ENCODE data around the gene MC2R. TPM values are rescaled to one million over a fixed set of nuclear protein-coding genes. Genes with fewer than 3 reads are reported as not detected.

The MC2R gene
- total RNA-seq, 1 experiment from 2014 or later, result not detected

DNA sequence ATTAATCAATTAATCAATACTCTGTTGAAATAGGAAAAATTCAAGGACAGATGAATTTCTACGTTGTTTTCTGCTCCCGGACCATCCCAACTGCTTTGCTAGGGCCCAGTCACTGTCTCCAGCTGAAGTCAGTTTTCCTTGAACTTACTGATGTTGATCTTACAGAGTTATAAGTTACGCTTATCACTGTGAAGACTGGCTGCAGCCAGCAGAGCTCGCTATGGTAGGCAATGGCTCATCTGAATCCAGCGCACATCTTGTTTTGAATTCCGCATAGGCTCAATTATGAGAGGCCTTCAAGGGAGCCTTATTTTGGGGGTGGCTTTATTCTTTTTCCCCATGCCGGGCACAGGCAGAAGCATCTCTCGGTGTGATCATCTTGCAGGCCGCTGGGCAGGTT is 2.7 kb downstream of the MC2R start:
- no peak for DNase-seq
- Histone ChIP-seq H3K27me3 (ENCODE audit: control insufficient read depth, insufficient read depth, low read length) (no peaks in the 10 kb centered on the region), H3K36me3 (replicated peaks; ENCODE audit: control insufficient read depth, insufficient read depth, low read length) (no peaks in the 10 kb centered on the region), H3K4me3 (ENCODE audit: insufficient read depth, low read depth, low read length) (no peak overlapping the region)

DNA sequence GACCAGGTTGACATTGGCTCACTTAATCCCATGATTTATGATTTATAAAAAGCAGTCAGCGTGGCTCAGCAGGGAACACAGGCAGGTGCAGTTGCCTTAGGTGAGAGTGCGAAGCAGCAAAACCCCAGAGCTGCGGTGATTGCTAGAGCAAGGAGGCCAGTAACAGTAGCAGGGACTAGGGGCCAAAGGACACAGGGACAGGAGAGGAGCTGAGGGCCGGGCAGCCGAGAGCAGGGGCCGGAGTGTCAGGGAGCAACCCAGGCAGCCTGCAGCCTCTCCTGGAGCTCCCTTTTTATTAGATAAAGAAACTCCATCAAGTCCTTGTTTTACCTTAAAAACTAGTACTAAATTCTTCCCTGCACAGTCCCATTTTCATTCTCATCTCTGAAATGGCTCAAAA is 4.3 kb downstream of the MC2R start:
- no peak for DNase-seq
- no peaks in the 10 kb centered on the region for H3K27me3 ChIP-seq (ENCODE audit: control insufficient read depth, insufficient read depth, low read length)

DNA sequence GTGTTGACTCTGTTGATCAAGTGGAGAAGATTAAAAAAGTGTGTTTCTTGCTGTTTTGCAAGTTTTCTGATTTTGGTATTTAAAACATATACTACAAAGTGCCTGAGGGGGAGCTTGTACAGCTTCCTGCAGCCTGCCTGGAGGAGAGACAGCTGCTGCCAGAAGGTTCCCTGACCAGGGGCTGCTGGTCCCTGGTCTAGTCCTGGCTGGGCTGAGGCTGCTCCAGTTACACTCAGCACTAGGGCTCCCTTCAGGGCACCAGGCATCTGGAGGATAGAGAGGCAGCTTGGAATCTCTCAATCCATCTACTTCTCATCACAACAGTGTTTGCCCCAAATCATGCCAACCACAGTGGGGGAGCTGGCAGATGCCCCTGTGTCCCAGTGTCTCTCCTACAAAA is 4.8 kb downstream of the MC2R start:
- no peak for DNase-seq
- Histone ChIP-seq H3K4me3 (ENCODE audit: insufficient read depth, low read depth, low read length) (no peak overlapping the region), H3K36me3 (replicated peaks; ENCODE audit: control insufficient read depth, insufficient read depth, low read length) (no peaks in the 10 kb centered on the region), H3K27me3 (ENCODE audit: control insufficient read depth, insufficient read depth, low read length) (no peaks in the 10 kb centered on the region)

More for the DNA sequence above, 4.3 kb downstream of the MC2R start:
- Histone ChIP-seq H3K36me3 (replicated peaks; ENCODE audit: control insufficient read depth, insufficient read depth, low read length) (no peaks in the 10 kb centered on the region), H3K4me3 (ENCODE audit: insufficient read depth, low read depth, low read length) (no peak overlapping the region)

DNA sequence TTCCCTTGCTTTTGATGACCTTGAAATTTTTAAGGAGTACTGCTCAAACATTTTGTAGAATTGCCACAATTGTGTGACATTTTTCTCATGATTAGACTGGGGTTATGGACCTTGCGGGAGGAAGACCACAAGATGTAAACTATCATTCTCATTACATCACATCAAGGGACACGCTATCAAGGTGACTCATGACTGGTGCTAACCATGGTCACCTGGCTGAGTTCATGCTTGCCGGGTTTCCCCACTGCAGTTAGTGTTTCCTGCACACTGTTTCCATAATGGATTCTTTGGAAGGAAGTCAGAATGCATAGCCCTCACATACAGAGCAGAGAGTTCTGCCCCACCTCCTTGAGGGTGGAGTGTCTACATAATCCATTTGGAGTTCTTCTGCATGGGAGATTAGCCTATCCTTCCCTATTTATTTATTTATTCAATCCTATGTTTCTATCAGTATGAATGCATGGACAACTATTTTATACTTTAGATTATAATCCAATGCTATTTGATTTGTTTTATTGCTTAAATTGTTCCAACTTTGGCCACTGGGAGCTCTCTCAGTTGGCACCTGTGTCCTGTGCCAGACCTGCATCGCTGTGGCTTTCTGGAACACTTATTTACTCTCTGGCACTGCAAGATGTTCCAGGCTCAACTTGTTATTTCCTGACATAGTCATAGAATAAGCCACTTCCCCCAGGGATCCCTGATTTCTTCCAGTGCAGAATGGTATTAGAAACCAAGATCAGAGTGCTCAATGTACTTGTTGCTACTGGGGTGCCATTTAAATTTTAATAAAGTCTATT is 6.0 kb downstream of the MC2R start:
- no peak overlapping the region for H3K4me3 ChIP-seq (ENCODE audit: insufficient read depth, low read depth, low read length)
- no peak for DNase-seq
- H3K27me3 ChIP-seq (ENCODE audit: control insufficient read depth, insufficient read depth, low read length), result no peaks in the 10 kb centered on the region
- H3K36me3 ChIP-seq (replicated peaks; ENCODE audit: control insufficient read depth, insufficient read depth, low read length), result no peaks in the 10 kb centered on the region

DNA sequence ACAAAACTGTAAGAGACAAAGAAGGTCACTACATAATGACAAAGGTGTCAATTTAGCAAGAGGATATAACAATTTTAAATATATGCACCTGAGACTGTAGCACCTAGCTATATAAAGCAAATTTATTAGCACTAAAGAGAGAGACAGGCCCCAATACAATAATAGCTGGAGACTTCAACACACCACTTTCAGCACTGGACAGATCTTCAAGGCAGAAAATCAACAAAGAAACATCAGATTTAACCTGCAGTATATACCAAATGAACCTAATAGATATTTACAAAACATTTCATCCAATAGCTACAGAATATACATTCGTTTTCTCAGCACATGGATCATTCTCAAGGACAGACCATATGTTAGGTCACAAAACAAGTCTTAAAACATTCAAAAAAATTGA is 14.7 kb downstream of the MC2R start:
- DNase-seq, result no peak
- Histone ChIP-seq H3K27me3 (ENCODE audit: control insufficient read depth, insufficient read depth, low read length) (no peaks in the 10 kb centered on the region), H3K4me3 (ENCODE audit: insufficient read depth, low read depth, low read length) (no peak overlapping the region), H3K36me3 (replicated peaks; ENCODE audit: control insufficient read depth, insufficient read depth, low read length) (no peaks in the 10 kb centered on the region)

DNA sequence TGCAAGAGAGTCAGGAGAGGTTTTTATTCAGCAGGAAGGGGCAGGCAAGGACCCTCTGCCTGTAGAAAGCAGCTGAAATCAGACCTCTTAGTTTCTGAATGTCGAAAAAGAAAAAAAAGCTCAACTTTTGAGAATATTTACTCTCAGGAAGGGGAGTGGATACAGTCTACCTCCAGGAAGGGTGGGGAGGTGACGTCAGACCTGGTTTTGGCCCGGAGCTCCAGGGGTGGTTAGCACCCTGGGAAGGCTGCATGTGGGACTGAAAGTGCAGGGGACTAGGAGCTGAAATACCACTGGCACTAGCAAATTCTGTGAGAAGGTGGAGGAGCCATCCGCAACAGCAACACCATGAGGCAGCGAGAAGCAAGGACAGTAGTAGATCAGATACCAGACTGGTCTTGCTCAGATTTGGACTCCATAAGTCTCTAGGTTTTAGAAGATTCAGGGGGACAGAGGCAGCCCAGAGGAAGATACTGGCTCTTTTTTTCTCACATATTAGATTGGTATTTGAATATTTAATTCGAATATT is 19.8 kb downstream of the MC2R start:
- Histone ChIP-seq H3K36me3 (replicated peaks; ENCODE audit: control insufficient read depth, insufficient read depth, low read length) (no peaks in the 10 kb centered on the region), H3K27me3 (ENCODE audit: control insufficient read depth, insufficient read depth, low read length) (no peaks in the 10 kb centered on the region), H3K4me3 (ENCODE audit: insufficient read depth, low read depth, low read length) (no peak overlapping the region)
- no peak for DNase-seq

DNA sequence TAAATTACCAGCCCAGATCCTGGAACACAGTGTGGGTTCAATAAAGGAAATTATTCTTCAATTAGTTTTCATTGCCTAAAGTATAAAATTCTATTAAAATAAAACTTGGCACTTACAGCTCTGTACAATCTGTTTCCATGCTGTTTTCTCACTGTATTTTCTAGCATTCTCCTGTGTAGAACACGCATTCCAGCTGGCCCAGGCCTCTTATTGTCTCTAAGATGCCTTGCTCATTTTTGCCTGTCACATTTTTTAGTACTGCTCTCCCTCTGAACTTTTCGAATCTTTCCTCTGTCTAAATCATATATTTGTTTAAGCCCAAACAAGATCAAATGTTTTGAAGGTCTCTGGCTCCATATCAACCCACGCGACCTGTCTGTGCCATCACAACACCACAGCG is 20.8 kb downstream of the MC2R start:
- H3K27me3 ChIP-seq (ENCODE audit: control insufficient read depth, insufficient read depth, low read length), result no peaks in the 10 kb centered on the region
- DNase-seq, result no peak
- H3K4me3 ChIP-seq (ENCODE audit: insufficient read depth, low read depth, low read length), result no peak overlapping the region
- H3K36me3 ChIP-seq (replicated peaks; ENCODE audit: control insufficient read depth, insufficient read depth, low read length), result no peaks in the 10 kb centered on the region

DNA sequence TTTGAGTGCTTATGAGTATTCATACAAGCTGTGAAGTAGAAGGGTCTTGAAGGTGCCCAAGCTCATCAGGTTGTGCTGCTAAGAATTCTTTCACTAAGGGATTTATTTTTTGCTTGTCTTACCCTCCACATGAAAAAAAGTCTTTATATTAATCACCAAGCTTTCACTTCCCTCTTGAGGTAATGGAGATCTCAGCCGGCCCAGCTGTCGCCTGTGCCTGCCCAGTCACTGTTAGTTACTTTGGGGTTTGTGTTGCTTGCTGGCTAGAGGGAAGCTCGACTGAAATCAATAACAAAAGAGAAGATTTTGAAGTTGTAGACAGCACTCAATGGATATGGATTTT is 21.9 kb downstream of the MC2R start:
- H3K27me3 ChIP-seq (ENCODE audit: control insufficient read depth, insufficient read depth, low read length), result no peaks in the 10 kb centered on the region
- DNase-seq, result no peak
- H3K4me3 ChIP-seq (ENCODE audit: insufficient read depth, low read depth, low read length), result no peak overlapping the region
- H3K36me3 ChIP-seq (replicated peaks; ENCODE audit: control insufficient read depth, insufficient read depth, low read length), result no peaks in the 10 kb centered on the region

DNA sequence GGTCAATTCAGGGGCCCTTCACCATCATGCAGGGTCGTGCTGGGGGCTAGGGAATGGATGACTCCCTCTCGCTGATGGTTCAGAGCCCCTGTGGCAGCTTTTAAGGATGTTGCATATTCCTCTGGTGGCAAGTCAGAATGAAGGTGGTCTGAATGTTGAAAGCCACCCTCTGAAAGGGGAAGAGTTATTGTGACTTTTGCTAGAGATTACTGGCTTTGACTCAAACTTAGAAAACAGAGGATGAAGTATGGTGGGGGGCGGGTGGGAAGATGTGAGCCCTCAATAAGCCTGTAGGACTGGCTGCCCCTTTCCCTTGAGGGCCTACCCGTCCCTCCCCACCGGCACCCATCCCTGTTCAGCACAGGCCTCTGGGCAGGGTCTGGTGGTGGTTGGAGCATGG is 23.2 kb downstream of the MC2R start:
- DNase-seq, result no peak
- H3K4me3 ChIP-seq (ENCODE audit: insufficient read depth, low read depth, low read length), result no peak overlapping the region

DNA sequence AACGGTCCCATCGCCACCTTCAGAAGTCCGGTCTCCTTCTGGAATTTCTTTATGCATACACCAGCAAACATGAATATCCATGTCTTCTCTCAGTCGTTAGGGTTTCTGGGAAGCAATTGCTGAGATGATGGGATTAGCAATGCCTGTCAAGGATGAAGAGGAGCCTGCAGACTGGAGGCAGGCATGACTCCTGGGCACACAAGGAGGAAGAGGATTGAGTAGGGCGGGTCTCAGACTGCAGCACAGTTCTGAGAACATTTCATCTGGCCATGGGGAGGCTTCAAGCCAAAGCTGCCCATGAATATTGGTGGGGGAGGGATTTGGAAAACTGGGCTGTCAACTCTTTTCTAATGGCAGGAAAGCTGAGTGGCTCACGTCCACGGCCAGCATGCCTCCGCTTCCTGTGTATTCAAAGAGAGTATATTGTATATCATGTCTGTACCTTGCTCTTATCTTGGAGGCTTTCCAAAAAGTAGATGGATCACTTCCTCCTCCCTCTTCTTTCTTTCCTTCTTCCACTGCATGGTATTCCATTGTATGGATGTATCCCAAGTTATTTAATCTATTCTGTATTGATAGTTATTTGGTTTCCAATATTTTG is 24.5 kb downstream of the MC2R start:
- no peak overlapping the region for H3K4me3 ChIP-seq (ENCODE audit: insufficient read depth, low read depth, low read length)
- no peak for DNase-seq
- H3K27me3 ChIP-seq (ENCODE audit: control insufficient read depth, insufficient read depth, low read length), result no peaks in the 10 kb centered on the region
- H3K36me3 ChIP-seq (replicated peaks; ENCODE audit: control insufficient read depth, insufficient read depth, low read length), result no peaks in the 10 kb centered on the region

More for the DNA sequence above, 23.2 kb downstream of the MC2R start:
- Histone ChIP-seq H3K36me3 (replicated peaks; ENCODE audit: control insufficient read depth, insufficient read depth, low read length) (no peaks in the 10 kb centered on the region), H3K27me3 (ENCODE audit: control insufficient read depth, insufficient read depth, low read length) (no peaks in the 10 kb centered on the region)

DNA sequence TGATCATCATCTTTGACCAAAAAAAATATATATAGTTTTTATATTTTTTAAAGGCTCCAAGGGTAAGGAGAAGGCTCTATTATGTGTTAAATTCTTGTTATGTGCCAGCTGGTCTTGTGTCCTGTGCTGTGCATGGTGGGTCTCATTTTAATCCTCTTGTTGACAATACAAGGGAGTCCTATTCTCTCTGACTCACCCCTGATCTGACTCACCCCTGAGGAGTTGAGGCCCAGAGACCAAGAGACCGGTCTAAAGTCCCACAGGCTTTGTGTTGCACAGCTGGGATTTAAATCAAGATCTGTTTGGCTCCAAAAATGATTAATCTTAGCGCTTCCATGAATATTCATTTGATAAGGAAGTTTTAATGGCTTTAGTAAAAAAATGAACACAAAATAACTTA is 25.7 kb downstream of the MC2R start:
- DNase-seq, result no peak
- H3K4me3 ChIP-seq (ENCODE audit: insufficient read depth, low read depth, low read length), result no peak overlapping the region
- H3K36me3 ChIP-seq (replicated peaks; ENCODE audit: control insufficient read depth, insufficient read depth, low read length), result no peaks in the 10 kb centered on the region
- no peaks in the 10 kb centered on the region for H3K27me3 ChIP-seq (ENCODE audit: control insufficient read depth, insufficient read depth, low read length)

DNA sequence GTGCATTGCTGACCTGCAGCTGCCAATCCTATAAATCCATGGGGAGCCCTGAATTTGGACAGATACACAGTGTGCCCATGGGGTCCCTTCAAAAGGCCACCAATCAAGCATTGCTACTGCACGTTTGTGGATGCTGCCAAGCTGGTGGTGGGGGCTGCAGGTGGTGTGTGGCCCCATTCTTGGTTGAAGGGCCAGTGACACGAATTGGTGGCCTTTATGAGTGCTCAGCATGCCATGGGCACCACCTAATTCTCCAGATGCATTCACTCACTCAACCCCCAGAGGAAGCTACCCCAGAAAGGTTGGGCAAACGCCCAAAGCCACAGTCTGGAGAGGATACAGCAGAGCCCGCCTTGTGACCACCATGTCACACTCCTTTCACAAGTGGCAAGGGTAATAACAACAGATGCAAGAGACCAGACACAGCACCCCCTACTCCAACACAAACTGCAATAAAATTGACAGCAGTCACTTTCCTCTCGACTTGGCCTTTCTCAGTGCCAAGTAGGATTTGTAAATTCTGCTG is 27.1 kb downstream of the MC2R start:
- DNase-seq, result no peak

DNA sequence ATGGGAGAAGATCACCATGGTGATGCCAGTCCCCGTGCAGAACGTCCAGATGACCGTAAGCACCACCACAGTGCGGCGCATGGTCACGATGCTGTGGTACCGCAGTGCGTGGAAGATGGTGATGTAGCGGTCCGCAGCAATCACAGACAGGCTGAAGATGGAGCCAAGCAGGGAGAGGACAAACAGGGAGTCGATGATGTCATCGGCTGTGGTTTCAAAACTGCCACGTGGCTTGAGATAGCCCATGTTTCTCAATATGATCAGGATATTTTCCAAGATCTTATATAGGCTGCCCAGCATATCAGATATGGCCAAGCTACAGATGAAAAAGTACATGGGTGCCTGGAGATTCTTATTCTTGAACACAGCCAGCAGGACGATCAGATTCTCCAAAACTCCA is 30.3 kb downstream of the MC2R start:
- no peaks in the 10 kb centered on the region; the same call in 1 of the 2 replicates for H3K27me3 ChIP-seq (ENCODE audit: control insufficient read depth, insufficient read depth, low read length)
- no peaks in the 10 kb centered on the region for H3K36me3 ChIP-seq (replicated peaks; ENCODE audit: control insufficient read depth, insufficient read depth, low read length)
- no peak overlapping the region for H3K4me3 ChIP-seq (ENCODE audit: insufficient read depth, low read depth, low read length)
- no peak for DNase-seq

More for the DNA sequence above, 27.1 kb downstream of the MC2R start:
- Histone ChIP-seq H3K36me3 (replicated peaks; ENCODE audit: control insufficient read depth, insufficient read depth, low read length) (no peaks in the 10 kb centered on the region), H3K4me3 (ENCODE audit: insufficient read depth, low read depth, low read length) (no peak overlapping the region), H3K27me3 (ENCODE audit: control insufficient read depth, insufficient read depth, low read length) (no peaks in the 10 kb centered on the region)

DNA sequence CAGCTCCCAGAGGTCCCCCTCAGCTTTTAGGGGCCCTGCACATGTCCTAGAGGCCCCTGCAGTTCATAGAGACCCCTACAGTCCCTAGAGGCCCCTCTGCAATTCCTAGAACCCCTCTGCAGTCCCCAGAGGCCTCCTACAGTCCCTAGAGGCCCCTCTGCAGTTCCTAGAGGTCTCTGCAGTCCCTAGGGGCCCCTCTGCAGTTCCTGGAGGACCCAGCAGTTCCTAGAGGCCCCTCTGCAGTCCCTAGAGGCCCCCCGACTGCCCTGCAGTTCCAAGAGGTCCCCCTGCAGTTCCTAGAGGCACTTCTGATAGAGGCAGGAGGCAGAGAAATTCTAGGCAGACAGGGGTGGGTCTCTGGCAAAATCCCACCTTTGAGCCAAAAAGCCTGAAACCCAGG is 35.4 kb downstream of the MC2R start:
- DNase-seq, result no peak
- no peaks in the 10 kb centered on the region for H3K36me3 ChIP-seq (replicated peaks; ENCODE audit: control insufficient read depth, insufficient read depth, low read length)
- H3K27me3 ChIP-seq (ENCODE audit: control insufficient read depth, insufficient read depth, low read length), result no peaks in the 10 kb centered on the region; the same call in 1 of the 2 replicates
- no peak overlapping the region for H3K4me3 ChIP-seq (ENCODE audit: insufficient read depth, low read depth, low read length)

DNA sequence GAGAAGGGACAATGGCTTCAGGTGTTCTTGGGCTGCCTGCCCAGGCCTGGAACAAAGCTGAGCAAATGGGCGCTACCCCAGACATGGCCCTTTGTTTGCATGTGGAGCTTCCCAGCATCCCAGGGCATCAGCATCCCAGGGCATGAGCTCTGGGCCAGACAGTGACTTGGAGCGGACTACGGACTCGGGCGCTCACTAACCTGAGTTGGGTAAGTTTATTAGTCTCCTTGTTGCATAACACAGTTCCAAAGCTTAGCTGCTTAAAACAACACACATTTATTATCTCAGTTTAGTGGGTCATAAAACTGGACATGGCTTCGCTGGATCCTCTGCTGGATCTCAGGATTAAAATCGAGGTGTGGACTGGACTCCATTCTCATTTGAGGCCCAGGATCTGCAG is 35.8 kb downstream of the MC2R start:
- H3K4me3 ChIP-seq (ENCODE audit: insufficient read depth, low read depth, low read length), result no peak overlapping the region
- no peaks in the 10 kb centered on the region for H3K36me3 ChIP-seq (replicated peaks; ENCODE audit: control insufficient read depth, insufficient read depth, low read length)
- H3K27me3 ChIP-seq (ENCODE audit: control insufficient read depth, insufficient read depth, low read length), result no peaks in the 10 kb centered on the region; the same call in 1 of the 2 replicates
- no peak for DNase-seq

Data from H7 (cell line).